HEK293T (cell line): Measurements from ENCODE around the gene WDR44.
"Not testable (repeated sequence)": the region's sequence is repeated elsewhere in the genome, so short reads cannot be mapped to it uniquely, and the experiment has no call there.

Experiments used
- CTCF ChIA-PET: fragments of 350-600 bp; formaldehyde crosslinking; extraction: SDS; loops from one replicate; lab custom pipeline; 2021; ENCODE audit warnings: antibody characterized with exemption, inconsistent platforms; lab: Yijun Ruan, JAX
- POLR2A ChIA-PET: fragments of 350-600 bp; formaldehyde crosslinking; extraction: SDS; loops from one replicate; lab custom pipeline; 2020; ENCODE audit warnings: antibody characterized with exemption, inconsistent platforms; lab: Yijun Ruan, JAX
- DNase-seq: peaks from one replicate; pipeline ENCODE4 v3.0.0; 2012; ENCODE audit warnings: mixed read lengths; ENCODE audit errors: extremely low spot score
- ARNT ChIP-seq: fragments of 450-650 bp; IDR thresholded peaks from 2 replicates; pipeline ENCODE4 v1.6.1; 2017; ENCODE audit warnings: mild to moderate bottlenecking
- BHLHE40 ChIP-seq: fragments of 450-650 bp; IDR thresholded peaks from 2 replicates; pipeline ENCODE4 v1.6.1; 2016; ENCODE audit warnings: mild to moderate bottlenecking, moderate library complexity, borderline replicate concordance
- CTBP1 ChIP-seq: fragments of 450-650 bp; IDR thresholded peaks from 2 replicates; pipeline ENCODE4 v1.6.1; 2016; ENCODE audit warnings: borderline replicate concordance
- ELF4 ChIP-seq: fragments of 450-650 bp; IDR thresholded peaks from 2 replicates; pipeline ENCODE4 v1.6.1; 2017; ENCODE audit warnings: antibody characterized with exemption
- FOXA1 ChIP-seq: fragments of 450-650 bp; IDR thresholded peaks from 2 replicates; pipeline ENCODE4 v1.6.1; 2016; ENCODE audit warnings: mild to moderate bottlenecking
- FOXK2 ChIP-seq: fragments of 450-650 bp; IDR thresholded peaks from 2 replicates; pipeline ENCODE4 v1.6.1; 2016; ENCODE audit warnings: mild to moderate bottlenecking
- FOXM1 ChIP-seq: fragments of 450-650 bp; IDR thresholded peaks from 2 replicates; pipeline ENCODE4 v1.6.1; 2017; ENCODE audit warnings: mild to moderate bottlenecking, borderline replicate concordance
- HDGF ChIP-seq: fragments of 450-650 bp; IDR thresholded peaks from 2 replicates; pipeline ENCODE4 v1.6.1; 2017; ENCODE audit warnings: antibody characterized with exemption, borderline replicate concordance
- L3MBTL2 ChIP-seq: fragments of 450-650 bp; conservative IDR thresholded peaks from 2 replicates; pipeline ENCODE4 v1.6.1; 2016; ENCODE audit warnings: mild to moderate bottlenecking
- LEF1 ChIP-seq: fragments of 450-650 bp; IDR thresholded peaks from 2 replicates; pipeline ENCODE4 v1.6.1; 2017; ENCODE audit warnings: mild to moderate bottlenecking, borderline replicate concordance
- NFRKB ChIP-seq: fragments of 450-650 bp; IDR thresholded peaks from 2 replicates; pipeline ENCODE4 v1.6.1; 2016; ENCODE audit warnings: mild to moderate bottlenecking, moderate library complexity
- PKNOX1 ChIP-seq: fragments of 450-650 bp; IDR thresholded peaks from 2 replicates; pipeline ENCODE4 v1.6.1; 2016
- SP1 ChIP-seq: fragments of 450-650 bp; IDR thresholded peaks from 2 replicates; pipeline ENCODE4 v1.6.1; 2017
- SUZ12 ChIP-seq: fragments of 450-650 bp; IDR thresholded peaks from 2 replicates; pipeline ENCODE4 v1.6.1; 2016; ENCODE audit warnings: mild to moderate bottlenecking
- TARDBP ChIP-seq: fragments of 450-650 bp; IDR thresholded peaks from 2 replicates; pipeline ENCODE4 v1.6.1; 2016
- ZNF384 ChIP-seq: fragments of 450-650 bp; IDR thresholded peaks from 2 replicates; pipeline ENCODE4 v1.6.1; 2016

Gene WDR44

GRCh38 chrX:118345464-118346257 lies at the start of gene WDR44:
Gene WDR44 (plus strand): TSS chrX:118346106. CDS start chrX:118346504, 398 bp downstream.
- ChIA-PET POLR2A (interaction anchor here (0.9 to 1.3 kb wide), 7 partner anchors 9 to 54 kb away, joined by 3 to 5 read pairs (median 3); no protein-coding TSS in a partner anchor), CTCF (no interaction called here)
- DNase-seq, result peak; percentile 95
- TF ChIP-seq PKNOX1 (peak; percentile 80), ARNT (no peak), FOXM1 (no peak), LEF1 (no peak), CTBP1 (peak; percentile 44; the same call in 1 of the 2 replicates), L3MBTL2 (peak; percentile 74)

- DNase-seq, CTCF ChIA-PET, POLR2A ChIA-PET: not testable (repeated sequence)
These were observed 40.1 kb upstream of the WDR44 start for GRCh38 chrX:118305827-118306226.

- DNase-seq, result no peak
- ChIA-PET POLR2A (no interaction called here), CTCF (no interaction called here)
- no peak for TF ChIP-seq NFRKB
- no peak for TF ChIP-seq L3MBTL2
- TF ChIP-seq CTBP1, result no peak
- TF ChIP-seq ARNT, result no peak
- TF ChIP-seq BHLHE40, result no peak
- no peak for TF ChIP-seq PKNOX1
- TF ChIP-seq FOXM1, result no peak
- TF ChIP-seq LEF1, result no peak
- no peak for TF ChIP-seq SUZ12
- no peak for TF ChIP-seq TARDBP
- no peak for TF ChIP-seq SP1
- TF ChIP-seq ZNF384, result no peak
These were observed 30.4 kb upstream of the WDR44 start for GRCh38 chrX:118315529-118315928.

- TF ChIP-seq ZNF384 (no peak), FOXM1 (no peak), BHLHE40 (no peak), SP1 (no peak), PKNOX1 (no peak), NFRKB (no peak), FOXK2 (no peak), TARDBP (no peak), ELF4 (no peak), LEF1 (no peak), L3MBTL2 (no peak), CTBP1 (no peak), SUZ12 (no peak), FOXA1 (no peak), HDGF (no peak), ARNT (no peak)
- no peak for DNase-seq
- ChIA-PET CTCF (no interaction called here), POLR2A (no interaction called here)
These were observed 21.3 kb upstream of the WDR44 start for GRCh38 chrX:118324588-118324987.

GRCh38 chrX:118325453-118325852 lies 20.5 kb upstream of the WDR44 start:
- DNase-seq, result peak; percentile 23
- ChIA-PET POLR2A (no interaction called here), CTCF (interaction anchor here (0.7 kb wide), 2 partner anchors 34 to 281 kb away, joined by 3 read pairs; no protein-coding TSS in a partner anchor)
- TF ChIP-seq NFRKB, result no peak
- no peak for TF ChIP-seq TARDBP
- no peak for TF ChIP-seq FOXK2
- no peak for TF ChIP-seq BHLHE40
- no peak for TF ChIP-seq PKNOX1
- TF ChIP-seq L3MBTL2, result no peak
- no peak for TF ChIP-seq FOXM1
- no peak for TF ChIP-seq ZNF384
- TF ChIP-seq HDGF, result no peak
- TF ChIP-seq FOXA1, result no peak
- TF ChIP-seq ELF4, result no peak

GRCh38 chrX:118329175-118329574 lies 16.7 kb upstream of the WDR44 start:
- ChIA-PET CTCF (no interaction called here), POLR2A (no interaction called here)
- DNase-seq, result no peak
- TF ChIP-seq CTBP1 (no peak), LEF1 (no peak), NFRKB (no peak), FOXK2 (no peak), PKNOX1 (no peak), HDGF (no peak), FOXM1 (no peak)
